UCSD-AML1 (cell line): Measurements from ENCODE around the gene TNFSF9.
"Not testable (repeated sequence)": the region's sequence is repeated elsewhere in the genome, so short reads cannot be mapped to it uniquely, and the experiment has no call there.

Experiments
- DNase-seq: peaks from one replicate; lab custom pipeline; 2025; ENCODE audit not compliant: unreplicated experiment; lab: John Stamatoyannopoulos, UW

TNFSF9 gene

DNA sequence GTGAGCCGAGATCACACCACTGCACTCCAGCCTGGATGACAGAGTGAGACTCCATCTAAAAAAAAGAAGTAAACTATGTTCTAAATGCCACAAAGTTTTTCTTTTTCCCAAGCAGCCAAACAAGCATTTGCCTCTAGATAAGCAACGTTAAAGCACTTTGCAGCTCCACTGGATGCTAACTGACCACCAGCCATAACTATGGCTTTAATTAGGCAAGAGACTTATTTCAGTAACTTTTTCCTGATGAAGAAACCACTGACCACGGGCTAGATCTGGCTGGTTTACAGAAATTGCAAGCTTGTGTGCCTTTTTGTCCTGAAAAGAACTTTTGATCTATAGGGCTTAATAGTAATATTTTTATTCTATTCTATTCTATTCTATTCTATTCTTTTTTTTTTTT is 38.0 kb downstream of the TNFSF9 start:
- DNase-seq: no peak

DNA sequence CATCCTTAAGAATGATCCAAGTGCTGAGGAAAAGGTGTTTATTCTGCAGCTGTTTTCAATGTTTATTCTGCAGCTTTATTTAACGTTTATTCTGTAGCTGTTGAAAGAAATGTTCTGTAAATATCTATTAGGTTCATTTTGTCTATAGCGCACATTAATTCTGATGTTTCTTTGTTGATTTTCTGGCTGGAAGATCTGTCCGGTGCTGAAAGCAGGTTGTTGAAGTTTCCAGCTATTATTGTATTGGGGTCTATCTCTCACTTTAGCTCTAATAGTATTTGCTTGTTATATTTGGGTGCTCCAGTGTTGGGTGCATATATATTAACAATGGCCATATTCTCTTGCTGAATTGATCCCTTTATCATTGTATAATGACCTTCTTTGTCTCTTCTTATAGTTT is 39.9 kb downstream of the TNFSF9 start:
- no peak for DNase-seq

DNA sequence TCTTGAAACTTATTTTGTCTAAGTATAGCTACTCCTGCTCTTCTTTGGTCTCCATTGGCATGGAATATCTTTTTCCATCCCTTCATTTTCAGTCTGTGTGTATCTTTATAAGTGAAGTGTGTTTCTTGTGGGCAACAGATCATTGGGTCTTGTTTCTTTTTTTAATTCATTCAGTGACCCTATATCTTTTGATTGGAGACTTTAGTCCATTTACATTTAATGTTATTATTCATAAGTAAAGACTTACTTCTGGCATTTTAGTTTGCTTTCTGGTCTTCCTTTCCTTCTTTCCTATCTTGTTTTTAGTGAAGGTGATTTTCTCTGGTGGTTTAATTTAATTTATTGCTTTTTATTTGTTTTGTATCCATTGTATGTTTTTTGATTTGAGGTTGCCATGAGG is 40.3 kb downstream of the TNFSF9 start:
- no peak for DNase-seq

DNA sequence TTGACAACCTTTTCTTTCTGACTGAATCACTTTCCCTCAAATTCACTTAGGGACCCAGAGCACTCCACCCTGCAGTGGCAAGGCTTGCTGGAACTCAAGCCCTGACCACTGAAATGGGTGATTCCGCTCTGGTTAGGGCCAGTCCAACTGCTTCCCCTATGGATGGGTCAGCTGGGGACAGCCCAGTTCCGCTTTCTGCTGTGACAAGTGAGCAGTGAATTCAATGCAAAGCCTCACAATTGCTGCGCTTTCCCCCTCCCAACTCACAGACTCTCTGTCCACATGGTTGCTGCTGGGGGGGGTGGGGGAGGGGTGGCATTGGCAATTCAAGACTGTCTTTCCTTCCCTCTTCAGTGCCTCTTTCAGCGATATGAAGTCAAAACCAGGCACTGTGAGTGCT is 41.4 kb downstream of the TNFSF9 start:
- peak; percentile 70 for DNase-seq

DNA sequence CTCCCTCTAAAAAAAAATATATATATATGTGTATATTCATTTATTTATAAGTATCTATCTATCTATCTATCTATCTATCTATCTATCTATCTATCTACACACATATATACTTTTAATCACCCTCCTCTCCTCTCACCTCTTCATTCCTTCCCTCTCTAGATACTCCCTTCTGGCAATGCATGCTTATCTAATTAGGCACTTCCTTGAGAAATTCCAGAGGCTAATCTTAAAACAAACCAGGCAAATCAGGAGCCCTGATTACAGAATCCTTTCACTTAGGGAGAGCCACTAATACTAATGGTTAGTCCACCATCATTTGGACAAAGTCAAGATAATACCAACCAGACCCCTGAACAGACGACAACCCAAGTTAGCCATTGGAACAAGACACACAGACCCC is 42.5 kb downstream of the TNFSF9 start:
- DNase-seq: no peak

DNA sequence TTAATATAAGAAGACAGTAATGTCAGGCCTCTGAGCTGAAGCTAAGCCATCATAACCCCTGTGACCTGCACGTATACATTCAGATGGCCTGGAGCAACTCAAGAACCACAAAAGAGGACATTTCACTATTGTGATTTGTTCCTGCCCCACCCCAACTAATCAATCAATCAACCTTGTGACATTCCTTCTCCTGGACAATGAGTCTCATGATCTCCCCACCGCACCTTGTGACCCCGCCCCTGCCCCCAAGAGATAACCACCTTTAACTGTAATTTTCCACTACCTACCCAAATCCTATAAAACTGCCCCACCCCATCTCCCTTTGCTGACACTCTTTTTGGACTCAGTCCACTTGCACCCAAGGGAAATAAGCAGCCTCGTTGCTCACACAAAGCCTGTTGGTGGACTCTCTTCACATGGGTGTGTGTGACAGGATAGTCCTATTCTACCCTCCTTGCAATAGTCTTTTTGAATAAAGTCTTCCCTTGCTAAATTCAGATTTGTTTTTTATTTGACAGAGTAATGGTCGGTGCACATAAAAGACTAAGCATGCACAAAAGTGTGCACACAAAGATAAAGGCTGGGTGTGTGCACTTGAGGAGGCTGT is 46.1 kb downstream of the TNFSF9 start:
- no peak for DNase-seq

DNA sequence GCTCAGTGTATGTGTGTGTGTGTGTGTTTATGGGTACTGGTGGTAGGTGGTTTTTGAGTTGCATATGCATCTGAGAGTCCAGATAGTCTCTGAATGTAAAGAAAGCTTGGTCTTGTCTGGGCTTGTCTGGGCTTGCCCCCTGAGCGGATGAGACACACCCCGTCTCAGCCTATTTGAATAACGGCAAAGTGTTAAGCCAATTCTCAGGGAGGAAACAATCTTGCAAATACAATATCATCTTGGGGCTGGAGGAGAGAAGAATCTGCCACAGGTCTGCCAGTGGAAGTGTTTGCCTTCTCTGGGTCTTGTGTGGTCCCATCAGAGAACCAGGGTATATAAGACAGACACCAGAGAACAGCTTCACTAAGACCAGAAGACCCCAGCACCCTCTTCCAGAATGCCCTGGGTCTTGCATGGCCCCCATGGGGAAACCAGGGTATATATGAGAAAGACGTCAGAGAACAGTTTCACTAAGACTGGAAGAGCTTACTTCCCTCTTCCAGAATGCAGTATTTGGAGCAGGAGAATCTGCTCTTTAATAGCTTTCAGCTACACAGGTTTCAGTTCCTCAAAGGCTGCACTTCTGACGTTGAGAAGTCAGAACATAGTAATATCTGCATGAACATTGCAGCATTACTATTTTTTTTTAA is 46.8 kb downstream of the TNFSF9 start:
- DNase-seq: peak; percentile 68

DNA sequence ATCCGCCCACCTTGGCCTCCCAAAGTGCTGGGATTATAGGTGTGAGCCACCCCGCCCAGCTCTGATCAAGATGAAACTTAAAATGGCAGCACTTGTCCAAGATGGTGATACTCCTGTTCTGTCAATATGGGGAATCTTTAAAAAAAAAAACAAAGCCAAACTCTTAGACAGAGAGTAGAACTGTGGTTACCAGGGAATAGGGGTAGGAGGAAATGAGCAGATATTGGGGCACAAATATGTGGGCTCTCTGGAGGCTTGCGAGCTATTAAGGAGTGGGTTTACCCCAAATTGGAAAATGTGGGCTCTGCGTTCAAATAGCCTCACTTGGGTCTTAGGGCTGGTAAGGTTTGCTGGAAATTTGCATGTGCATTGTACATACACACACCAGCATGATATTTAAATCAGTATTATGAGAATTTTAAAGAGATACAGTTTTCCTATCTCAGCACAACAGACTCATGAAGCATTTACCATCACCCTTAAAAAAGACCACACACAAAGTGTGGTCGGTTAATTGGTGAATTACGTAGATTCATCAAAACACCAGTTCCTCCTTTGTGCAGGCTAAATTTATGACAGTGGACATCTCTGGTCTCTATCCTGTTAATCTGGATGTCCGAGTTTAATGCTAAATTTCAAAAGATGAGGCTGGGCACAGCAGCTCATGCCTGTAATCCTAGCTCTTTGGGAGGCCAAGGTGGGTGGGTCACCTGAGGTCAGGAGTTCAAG is 48.8 kb downstream of the TNFSF9 start:
- no peak for DNase-seq

DNA sequence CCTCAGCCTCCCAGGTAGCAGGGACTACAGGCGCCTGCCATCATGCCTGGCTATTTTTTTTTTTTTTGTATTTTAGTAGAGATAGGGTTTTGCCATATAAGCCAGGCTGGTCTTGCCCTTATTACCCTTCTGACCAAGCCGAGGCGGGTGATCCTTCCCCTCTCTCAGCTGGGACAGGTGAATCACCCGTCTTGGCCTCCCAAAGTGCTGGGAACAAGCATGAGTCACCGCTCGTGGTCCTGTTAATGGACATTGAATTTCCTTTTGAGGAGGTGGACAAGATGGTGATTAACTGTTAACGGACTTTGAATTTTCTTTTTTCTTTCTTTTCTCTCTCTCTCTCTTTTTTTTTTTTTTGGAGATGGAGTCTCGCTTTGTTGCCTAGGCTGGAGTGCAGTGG is 49.5 kb downstream of the TNFSF9 start:
- no peak for DNase-seq

DNA sequence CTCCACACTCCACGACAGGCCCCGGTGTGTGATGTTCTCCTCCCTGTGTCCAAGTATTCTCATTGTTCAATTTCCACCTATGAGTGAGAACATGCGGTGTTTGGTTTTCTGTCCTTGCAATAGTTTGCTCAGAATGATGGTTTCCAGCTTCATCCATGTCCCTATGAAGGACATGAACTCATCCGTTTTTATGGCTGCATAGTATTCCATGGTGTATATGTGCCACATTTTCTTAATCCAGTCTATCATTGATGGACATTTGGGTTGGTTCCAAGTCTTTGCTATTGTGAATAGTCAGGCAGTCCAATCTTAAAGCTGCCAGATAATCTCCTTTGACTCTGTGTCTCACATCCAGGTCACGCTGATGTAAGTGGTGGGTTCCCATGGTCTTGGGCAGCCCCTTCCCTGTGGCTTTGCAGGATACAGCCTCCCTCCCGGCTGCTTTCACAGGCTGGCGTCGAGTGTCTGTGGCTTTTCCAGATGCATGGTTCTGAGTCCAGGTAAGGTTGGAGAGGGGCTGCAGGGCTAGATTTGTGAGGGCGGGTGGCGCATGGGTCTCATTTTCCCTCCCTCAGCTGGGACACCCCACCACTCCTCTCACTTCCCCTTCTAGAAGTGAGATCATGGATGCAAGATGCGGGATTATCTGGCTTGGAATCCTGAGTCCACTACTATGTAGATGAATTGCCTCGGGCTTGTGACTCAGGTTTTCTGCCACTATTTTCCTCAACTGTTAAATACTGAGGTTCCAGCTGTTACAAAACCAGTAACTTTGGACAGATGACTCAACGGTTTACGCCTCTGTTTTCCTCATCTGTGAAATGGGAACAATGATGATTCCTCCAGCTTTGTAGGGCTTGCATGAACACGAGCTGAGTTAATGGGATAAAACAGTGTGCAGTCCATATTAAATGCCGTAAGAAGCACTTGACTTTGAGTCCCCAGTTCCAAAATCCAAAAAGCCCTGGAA is 52.0 kb downstream of the TNFSF9 start:
- not testable (repeated sequence) for DNase-seq
